NB4 (cell line): ENCODE measurements around the gene SPC24.

Experiments
- MYC ChIP-seq: IDR thresholded peaks from 2 replicates; pipeline ENCODE4 v1.6.1; 2011; ENCODE audit warnings: low read depth, low read length
- POLR2A ChIP-seq: IDR thresholded peaks from 2 replicates; pipeline ENCODE4 v1.6.1; 2011; ENCODE audit warnings: mild to moderate bottlenecking; ENCODE audit not compliant: insufficient read length; ENCODE audit errors: extremely low read depth
- TF ChIP-seq, protein P1 (sequence below): IDR thresholded peaks from one replicate; pipeline ENCODE4 v1.5.1; 2012; ENCODE audit warnings: low read depth, low read length
- TF ChIP-seq, protein P2 (sequence below): IDR thresholded peaks from 2 replicates; pipeline ENCODE4 v1.6.1; 2011; ENCODE audit warnings: low read depth, low read length

DNA sequence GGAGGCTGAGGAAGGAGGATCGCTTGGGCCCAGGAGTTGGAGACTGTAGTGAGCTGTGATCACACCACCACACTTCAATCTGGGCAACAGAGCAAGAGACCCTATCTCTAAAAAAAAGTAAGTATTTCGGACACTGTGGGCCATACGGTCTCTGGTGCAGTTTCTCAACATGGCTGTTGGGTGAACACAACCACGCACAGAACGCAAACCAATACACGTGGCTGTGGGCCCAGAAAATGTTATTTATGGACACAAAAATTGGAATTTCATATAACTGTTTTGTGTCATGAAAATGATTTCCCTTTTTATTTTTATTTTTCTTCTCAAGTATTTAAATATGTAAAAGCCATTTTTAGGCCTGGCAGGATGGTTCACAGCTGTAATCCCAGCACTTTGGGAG lies 46.8 kb downstream of the SPC24 start:
- TF ChIP-seq POLR2A (no peak), MYC (no peak)
- TF ChIP-seq, protein P1, sequence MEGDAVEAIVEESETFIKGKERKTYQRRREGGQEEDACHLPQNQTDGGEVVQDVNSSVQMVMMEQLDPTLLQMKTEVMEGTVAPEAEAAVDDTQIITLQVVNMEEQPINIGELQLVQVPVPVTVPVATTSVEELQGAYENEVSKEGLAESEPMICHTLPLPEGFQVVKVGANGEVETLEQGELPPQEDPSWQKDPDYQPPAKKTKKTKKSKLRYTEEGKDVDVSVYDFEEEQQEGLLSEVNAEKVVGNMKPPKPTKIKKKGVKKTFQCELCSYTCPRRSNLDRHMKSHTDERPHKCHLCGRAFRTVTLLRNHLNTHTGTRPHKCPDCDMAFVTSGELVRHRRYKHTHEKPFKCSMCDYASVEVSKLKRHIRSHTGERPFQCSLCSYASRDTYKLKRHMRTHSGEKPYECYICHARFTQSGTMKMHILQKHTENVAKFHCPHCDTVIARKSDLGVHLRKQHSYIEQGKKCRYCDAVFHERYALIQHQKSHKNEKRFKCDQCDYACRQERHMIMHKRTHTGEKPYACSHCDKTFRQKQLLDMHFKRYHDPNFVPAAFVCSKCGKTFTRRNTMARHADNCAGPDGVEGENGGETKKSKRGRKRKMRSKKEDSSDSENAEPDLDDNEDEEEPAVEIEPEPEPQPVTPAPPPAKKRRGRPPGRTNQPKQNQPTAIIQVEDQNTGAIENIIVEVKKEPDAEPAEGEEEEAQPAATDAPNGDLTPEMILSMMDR = no peak
- TF ChIP-seq, protein P2, sequence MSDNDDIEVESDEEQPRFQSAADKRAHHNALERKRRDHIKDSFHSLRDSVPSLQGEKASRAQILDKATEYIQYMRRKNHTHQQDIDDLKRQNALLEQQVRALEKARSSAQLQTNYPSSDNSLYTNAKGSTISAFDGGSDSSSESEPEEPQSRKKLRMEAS = no peak
